Ecto neural progenitor cell (in vitro differentiated cells): ENCODE measurements around the gene YWHAH.

Experiments used
- DNase-seq: peaks from one replicate; pipeline ENCODE4 v3.0.0-alpha.2; 2018; ENCODE audit warnings: low spot score

Gene YWHAH

DNA sequence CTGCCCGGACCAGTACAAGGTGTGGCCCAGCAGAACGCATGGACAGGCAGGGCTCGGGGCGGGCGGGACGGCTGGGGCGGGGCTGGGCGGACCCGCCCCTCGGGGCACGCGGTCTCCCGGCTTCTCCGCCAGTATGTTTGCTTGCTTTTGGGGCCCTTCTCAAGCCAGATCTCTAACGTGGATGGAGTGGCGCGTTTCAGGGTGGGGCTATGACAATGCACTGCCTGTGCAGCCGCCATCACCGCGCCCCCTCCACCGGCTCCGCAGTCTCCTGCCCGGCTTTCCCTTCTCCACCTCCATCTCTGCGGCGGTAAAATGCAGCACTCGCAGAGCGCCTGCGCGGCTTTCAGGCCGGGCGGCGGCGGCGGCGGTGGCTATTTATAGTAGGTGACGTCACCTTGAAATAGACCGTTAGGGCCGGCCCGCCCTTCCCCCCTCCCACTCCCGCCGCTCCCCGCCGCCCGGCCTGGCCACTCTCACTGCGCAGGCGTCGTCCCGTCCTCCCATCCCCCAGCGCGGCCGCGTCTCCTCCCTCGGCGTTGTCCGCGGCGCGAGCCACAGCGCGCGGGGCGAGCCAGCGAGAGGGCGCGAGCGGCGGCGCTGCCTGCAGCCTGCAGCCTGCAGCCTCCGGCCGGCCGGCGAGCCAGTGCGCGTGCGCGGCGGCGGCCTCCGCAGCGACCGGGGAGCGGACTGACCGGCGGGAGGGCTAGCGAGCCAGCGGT is at the start of gene YWHAH:
Gene YWHAH (plus strand): TSS at position 558 of the 722 bp plus-strand sequence. CDS start 199 bp downstream, outside the sequence.
- peak; percentile 98 for DNase-seq

- no peak for DNase-seq
Measured at GRCh38 chr22:31895411-31896123, 48.8 kb upstream of the YWHAH start.

GRCh38 chr22:31896472-31896871 is 47.9 kb upstream of the YWHAH start:
- DNase-seq, result no peak

GRCh38 chr22:31897842-31898805 is 46.2 kb upstream of the YWHAH start:
- DNase-seq, result no peak

DNA sequence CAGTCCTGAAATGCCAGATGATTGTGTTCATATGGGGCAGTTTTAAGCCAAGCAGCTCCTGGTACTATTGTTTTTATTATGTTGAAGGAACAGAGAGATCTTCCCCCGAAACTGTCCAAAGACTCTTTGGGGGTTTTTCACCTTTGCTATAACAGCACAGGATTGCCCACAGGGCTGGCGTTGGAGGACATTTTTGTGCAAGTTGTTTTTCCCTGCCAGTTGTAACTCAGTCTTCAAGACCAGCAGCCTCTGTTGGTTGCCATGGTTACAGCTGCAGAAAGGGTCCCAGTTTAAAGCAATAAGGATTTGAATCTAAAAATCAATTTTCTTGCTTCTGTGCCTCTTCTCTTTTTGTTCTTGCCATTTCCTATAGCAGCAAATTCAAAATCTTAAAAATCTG is 45.4 kb upstream of the YWHAH start:
- no peak for DNase-seq

DNA sequence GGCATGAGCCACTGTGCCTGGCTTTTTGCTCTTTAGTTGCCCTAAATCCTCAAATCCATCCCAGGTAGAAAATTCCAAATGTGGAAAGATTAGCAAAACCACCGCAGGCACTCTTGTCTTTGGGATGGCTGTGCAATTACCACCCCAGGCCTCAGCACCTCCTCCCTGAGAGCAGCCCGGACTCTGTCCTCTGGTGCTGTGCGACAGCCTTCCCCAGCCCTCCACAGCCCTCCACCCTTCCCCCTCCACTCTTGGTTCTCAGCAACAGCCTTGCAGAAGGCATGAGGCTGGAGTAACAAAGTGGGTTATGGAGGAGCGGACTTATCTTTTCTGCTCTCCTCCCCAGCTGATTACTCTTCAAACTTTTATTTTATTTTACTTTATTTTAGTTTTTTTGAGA is 44.7 kb upstream of the YWHAH start:
- no peak for DNase-seq

DNA sequence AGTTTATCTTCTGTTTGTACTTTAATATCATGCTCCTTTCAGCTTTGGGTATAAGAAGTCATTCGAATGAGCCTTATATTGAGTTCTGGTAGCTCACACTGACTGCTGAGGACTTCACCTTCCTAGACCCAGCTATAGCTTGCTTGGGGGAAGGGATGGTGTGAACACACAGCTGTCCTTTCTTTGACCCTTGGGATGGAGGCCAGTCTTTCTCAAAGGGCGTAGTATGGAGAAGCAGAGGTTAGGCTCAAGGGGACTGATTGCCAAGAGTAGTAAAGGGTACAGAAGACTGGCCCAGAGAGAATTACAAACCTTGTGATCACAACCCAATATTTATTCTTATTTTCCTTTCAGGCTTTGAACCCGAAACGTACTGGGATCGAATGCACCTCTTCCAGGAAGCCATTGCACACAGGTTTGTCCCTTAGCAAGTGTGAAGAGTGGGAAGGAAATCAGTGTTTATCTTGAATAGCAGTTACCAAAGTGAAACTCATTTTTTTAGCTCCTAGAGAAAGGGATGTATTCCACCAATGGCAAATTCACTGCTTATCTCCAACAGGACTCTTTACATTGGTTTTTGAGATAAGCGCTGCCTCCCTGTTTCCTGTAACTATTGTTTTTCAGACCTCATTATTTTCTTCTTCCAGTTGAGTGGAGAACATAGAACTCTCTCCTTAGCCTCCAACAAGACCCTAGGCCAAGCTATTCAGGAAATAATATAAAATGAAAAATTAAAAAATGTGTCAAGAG is 42.8 kb upstream of the YWHAH start:
- no peak for DNase-seq

DNA sequence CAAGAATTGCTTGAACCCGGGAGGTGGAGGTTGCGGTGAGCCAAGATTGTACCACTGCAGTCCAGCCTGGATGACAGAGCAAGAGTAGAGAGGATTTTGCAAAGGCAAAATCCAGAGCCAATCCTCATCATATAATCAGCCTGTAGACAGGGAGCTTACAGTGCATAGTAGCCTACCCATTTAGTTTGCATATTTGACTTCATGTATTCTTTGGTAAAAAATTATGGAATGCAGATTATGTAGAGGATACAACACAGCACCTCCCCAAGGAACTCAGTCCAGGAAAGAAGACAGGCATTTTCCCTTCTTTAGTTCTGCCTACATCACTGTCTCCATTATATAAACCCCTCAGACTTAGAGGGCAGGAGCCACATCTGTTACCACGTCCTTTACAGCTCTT is 39.7 kb upstream of the YWHAH start:
- no peak for DNase-seq

DNA sequence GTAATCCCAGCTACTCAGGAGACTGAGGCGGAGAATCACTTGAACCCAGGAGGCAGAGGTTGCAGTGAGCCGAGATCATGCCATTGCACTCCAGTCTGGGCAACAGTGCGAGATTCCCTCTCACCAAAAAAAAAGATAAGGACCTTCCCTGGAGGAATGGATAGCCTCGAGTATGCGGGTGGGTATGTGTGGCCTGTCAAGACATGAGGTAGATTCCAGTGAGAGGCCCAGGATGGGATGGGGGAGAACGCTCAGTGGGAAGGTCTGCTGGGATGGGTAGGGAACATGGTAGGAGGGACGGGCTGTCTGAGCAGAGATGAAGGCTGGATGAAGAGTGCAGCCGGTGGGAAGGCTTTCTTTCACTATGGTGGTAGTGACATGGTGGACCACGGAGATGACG is 39.0 kb upstream of the YWHAH start:
- no peak for DNase-seq

DNA sequence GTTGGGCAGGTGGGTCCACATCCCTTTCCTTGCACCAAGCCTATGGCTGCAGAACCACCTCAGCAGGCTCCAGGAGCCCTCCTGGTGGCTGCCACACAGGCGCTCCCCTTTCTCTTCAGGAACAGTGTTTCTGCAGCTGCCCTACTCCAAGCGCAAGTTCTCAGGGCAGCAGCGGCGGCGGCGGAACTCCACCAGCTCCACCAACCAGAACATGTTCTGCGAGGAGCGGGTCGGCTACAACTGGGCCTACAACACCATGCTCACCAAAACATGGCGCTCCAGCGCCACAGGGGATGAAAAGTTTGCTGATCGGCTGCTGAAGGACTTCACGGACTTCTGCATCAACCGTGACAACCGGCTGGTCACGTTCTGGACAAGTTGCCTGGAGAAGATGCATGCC is 38.2 kb upstream of the YWHAH start:
- no peak for DNase-seq

DNA sequence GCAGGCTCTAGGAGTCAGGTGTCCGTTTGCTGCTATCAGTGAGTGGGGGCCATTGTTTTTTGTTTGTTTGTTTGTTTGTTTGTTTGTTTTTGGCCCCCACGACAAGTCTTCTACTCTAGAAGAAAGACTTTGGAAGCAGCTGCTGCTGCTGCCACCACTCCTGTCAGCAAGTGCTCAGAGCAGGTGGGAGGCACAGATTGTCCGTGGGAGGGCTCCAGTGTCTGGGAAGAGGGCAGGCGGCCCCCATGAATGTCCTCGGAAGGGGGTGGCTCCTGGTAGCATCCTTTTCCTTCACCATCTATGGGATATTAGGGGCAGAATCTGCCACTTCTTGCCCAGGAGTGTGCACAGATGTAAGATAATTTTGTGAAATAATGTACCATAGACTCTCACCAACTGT is 37.8 kb upstream of the YWHAH start:
- no peak for DNase-seq

DNA sequence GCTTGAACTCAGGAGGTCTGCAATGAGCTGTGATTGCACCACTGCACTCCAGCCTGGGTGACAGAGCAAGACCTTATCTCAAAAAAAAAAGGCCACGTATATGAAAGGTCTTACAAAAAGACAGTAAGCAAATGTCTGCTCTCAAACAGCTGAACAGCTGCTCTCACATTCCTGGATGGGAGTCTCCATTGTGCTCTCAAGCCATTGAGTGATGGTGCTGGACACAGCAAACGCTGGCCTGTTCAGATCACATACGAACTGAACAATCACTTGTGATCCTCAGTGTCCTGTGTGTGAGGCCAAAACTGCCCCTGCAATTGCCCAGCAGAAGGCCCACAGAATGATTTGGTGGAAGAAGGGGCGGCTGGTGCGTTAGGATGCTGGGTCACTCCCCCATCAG is 34.4 kb upstream of the YWHAH start:
- no peak for DNase-seq

GRCh38 chr22:31911565-31912406 is 32.5 kb upstream of the YWHAH start:
- no peak for DNase-seq

GRCh38 chr22:31912407-31912743 is 32.0 kb upstream of the YWHAH start:
- no peak for DNase-seq

GRCh38 chr22:31915586-31915985 is 28.7 kb upstream of the YWHAH start:
- DNase-seq, result no peak

DNA sequence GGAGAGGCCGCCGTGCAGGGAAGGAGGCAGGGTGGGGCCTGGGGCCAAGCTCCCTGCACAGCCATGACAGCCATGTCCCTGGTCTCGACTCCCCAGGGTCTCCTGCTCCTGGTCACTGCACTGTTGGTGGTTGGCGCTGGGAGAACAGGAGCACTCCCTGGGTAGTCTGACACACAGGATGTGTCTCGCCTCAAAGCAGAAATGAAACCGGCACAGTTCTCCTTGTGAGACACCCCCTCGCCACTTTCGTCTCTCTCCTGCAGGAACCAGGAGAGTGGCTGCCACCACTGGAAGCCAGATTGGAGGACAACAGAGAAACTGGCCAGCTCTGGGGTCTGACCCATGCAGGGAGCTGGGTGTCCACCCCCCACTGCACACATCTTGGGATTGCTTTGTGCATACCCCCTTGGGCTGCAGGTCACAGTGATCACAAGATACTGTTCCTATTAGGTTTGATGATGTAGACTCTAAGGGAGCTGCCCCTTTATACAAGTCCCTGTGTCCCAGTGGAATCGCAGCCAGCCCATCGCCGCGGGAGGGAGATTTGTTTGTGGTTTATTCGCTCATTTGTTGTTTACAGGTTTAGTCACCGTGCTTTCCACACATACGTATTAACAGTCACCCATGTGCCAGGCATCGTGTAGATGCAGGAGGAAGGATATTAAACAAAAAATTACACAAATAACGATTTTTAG is 27.0 kb upstream of the YWHAH start:
- no peak for DNase-seq

DNA sequence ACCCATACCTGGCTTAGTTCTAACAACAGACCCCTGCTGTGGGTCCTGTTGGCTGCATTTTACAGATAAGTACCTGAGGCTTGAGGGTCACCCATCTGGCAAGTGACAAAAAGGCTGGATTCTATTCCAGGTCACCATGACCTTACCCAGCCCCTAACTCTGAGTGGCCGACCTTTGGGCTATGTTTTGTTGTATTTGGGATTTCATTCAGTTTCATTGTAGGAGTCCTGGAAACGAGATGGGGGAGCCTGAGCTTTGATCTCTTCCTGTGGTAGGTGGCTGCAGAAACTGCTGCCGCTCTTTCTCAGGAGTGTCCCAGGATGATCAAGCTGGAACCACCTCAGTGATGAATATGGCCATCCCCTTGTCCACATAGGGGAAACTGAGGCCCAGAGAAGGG is 24.6 kb upstream of the YWHAH start:
- no peak for DNase-seq

GRCh38 chr22:31920306-31920705 is 24.0 kb upstream of the YWHAH start:
- DNase-seq, result no peak

GRCh38 chr22:31921106-31921505 is 23.2 kb upstream of the YWHAH start:
- no peak for DNase-seq

- no peak for DNase-seq
Measured at GRCh38 chr22:31922534-31922933, 21.8 kb upstream of the YWHAH start.
